Keratinocyte (primary cell): ENCODE measurements around the gene IFI27L2.

Experiments
- CTCF ChIP-seq, 3 experiments: IDR thresholded peaks in 1 of 3; conservative IDR thresholded peaks in 1 of 3; optimal IDR thresholded peaks in 1 of 3; 2 replicates in 2 of 3; 3 replicates in 1 of 3; pipeline versions ENCODE3 to v1.5.1; 2011; ENCODE audit warnings: low read length in 3 of 3, mild to moderate bottlenecking in 3 of 3, moderate library complexity in 2 of 3, control low read depth in 1 of 3, inconsistent platforms in 1 of 3; ENCODE audit not compliant: insufficient read depth in 2 of 3; ENCODE audit errors: extremely low read depth in 1 of 3
- EZH2 ChIP-seq: IDR thresholded peaks from one replicate; pipeline ENCODE4 v1.6.1; 2012; ENCODE audit warnings: inconsistent platforms, mild to moderate bottlenecking, low read length, moderate library complexity

- TF ChIP-seq CTCF (optimal IDR thresholded peaks at IDR 0.05 in 1 of 3, IDR thresholded peaks at IDR 0.05 in 1 of 3, conservative IDR thresholded peaks at IDR 0.05 in 1 of 3; ENCODE audit: extremely low read depth in 1 of 3, insufficient read depth in 2 of 3, low read length in 3 of 3) (no peak), EZH2 (no peak)
Measured at GRCh38 chr14:94138251-94138650, 8.8 kb upstream of the IFI27L2 start.
